MM.1S (cell line): ENCODE data around the gene IDH3A.

ENCODE experiments used
- DNase-seq: peaks from one replicate; pipeline ENCODE4 v3.0.0-alpha.2; 2015
- H2AFZ ChIP-seq: fragments of 300-600 bp; sonication (generic); 2 replicates; pipeline ENCODE4 v1.6.0; 2016; ENCODE audit warnings: antibody characterized with exemption, low read length
- H3F3A ChIP-seq: fragments of 300-600 bp; sonication (generic); 2 replicates; pipeline ENCODE4 v1.6.1; 2016; ENCODE audit warnings: mild to moderate bottlenecking, antibody characterized with exemption, low read length, moderate library complexity, mixed read lengths; ENCODE audit not compliant: insufficient read depth
- H3K27ac ChIP-seq: fragments of 300-600 bp; sonication (generic); 2 replicates; pipeline ENCODE4 v1.5.1; 2016; ENCODE audit warnings: mild to moderate bottlenecking, low read length
- H3K27me3 ChIP-seq: fragments of 300-600 bp; sonication (generic); replicated peaks from 2 replicates; pipeline ENCODE4 v1.6.0; 2016; ENCODE audit warnings: low read length; ENCODE audit not compliant: insufficient read depth
- H3K36me3 ChIP-seq: fragments of 300-600 bp; sonication (generic); replicated peaks from 2 replicates; pipeline ENCODE4 v1.6.1; 2016; ENCODE audit warnings: mild to moderate bottlenecking, low read length, mixed read lengths; ENCODE audit not compliant: insufficient read depth
- H3K4me1 ChIP-seq: fragments of 300-600 bp; sonication (generic); 2 replicates; pipeline ENCODE4 v1.6.1; 2016; ENCODE audit warnings: low read length, mixed read lengths
- H3K4me2 ChIP-seq: fragments of 300-600 bp; sonication (generic); 2 replicates; pipeline ENCODE4 v1.6.0; 2016; ENCODE audit warnings: low read depth, low read length
- H3K4me3 ChIP-seq: fragments of 300-600 bp; sonication (generic); 2 replicates; pipeline ENCODE4 v1.5.1; 2016; ENCODE audit warnings: low read length, mixed read lengths
- H3K79me2 ChIP-seq: fragments of 300-600 bp; sonication (generic); 2 replicates; pipeline ENCODE4 v1.6.1; 2016; ENCODE audit warnings: mixed run types, low read length, mixed read lengths
- H3K9ac ChIP-seq: fragments of 300-600 bp; sonication (generic); 2 replicates; pipeline ENCODE4 v1.6.1; 2016; ENCODE audit warnings: low read length, mixed read lengths
- H3K9me2 ChIP-seq: fragments of 300-600 bp; sonication (generic); replicated peaks from 2 replicates; pipeline ENCODE4 v1.6.1; 2016; ENCODE audit warnings: mild to moderate bottlenecking, low read length, mixed read lengths; ENCODE audit not compliant: insufficient read depth
- H3K9me3 ChIP-seq: fragments of 300-600 bp; sonication (generic); replicated peaks from 2 replicates; pipeline ENCODE4 v1.6.1; 2016; ENCODE audit warnings: mild to moderate bottlenecking, low read length, mixed read lengths; ENCODE audit not compliant: insufficient read depth
- H4K20me1 ChIP-seq: fragments of 300-600 bp; sonication (generic); 2 replicates; pipeline ENCODE4 v1.6.1; 2016; ENCODE audit warnings: mild to moderate bottlenecking, low read length, moderate library complexity, mixed read lengths; ENCODE audit not compliant: insufficient read depth
- CTCF ChIP-seq: fragments of 300-600 bp; sonication (generic); IDR thresholded peaks from 2 replicates; pipeline ENCODE4 v1.5.1; 2016; ENCODE audit warnings: antibody characterized with exemption, low read length, mixed read lengths
- EZH2 ChIP-seq: fragments of 300-600 bp; sonication (generic); optimal IDR thresholded peaks from 2 replicates; pipeline ENCODE3; 2017; ENCODE audit warnings: low read depth, mild to moderate bottlenecking, antibody characterized with exemption, low read length, mixed read lengths
- EZH2phosphoT487 ChIP-seq: fragments of 300-600 bp; sonication (generic); IDR thresholded peaks from 2 replicates; pipeline ENCODE4 v1.6.1; 2018; ENCODE audit warnings: antibody characterized with exemption, low read length

IDH3A gene

GRCh38 chr15:78140292-78140691 is 8.9 kb upstream of the IDH3A start:
- Histone ChIP-seq H3K36me3 (no peaks in the 10 kb centered on the region), H3K4me3 (no peak overlapping the region), H3K9ac (no peak overlapping the region), H3K27me3 (no peaks in the 10 kb centered on the region), H3F3A (no peaks in the 10 kb centered on the region), H4K20me1 (no peaks in the 10 kb centered on the region), H3K9me3 (no peaks in the 10 kb centered on the region), H3K4me2 (no peak overlapping the region), H3K9me2 (no peaks in the 10 kb centered on the region), H2AFZ (no peak overlapping the region), H3K4me1 (no peaks in the 10 kb centered on the region), H3K79me2 (no peaks in the 10 kb centered on the region), H3K27ac (no peak overlapping the region)
- no peak for DNase-seq
- no peak for TF ChIP-seq CTCF
- no peak for TF ChIP-seq EZH2
- TF ChIP-seq EZH2phosphoT487, result no peak

GRCh38 chr15:78142332-78142731 is 6.8 kb upstream of the IDH3A start:
- Histone ChIP-seq H3K4me2 (no peak overlapping the region), H3K4me1 (no peaks in the 10 kb centered on the region), H2AFZ (no peak overlapping the region), H3K9me2 (no peaks in the 10 kb centered on the region), H3K4me3 (no peak overlapping the region), H3F3A (no peaks in the 10 kb centered on the region), H4K20me1 (no peaks in the 10 kb centered on the region), H3K9me3 (no peaks in the 10 kb centered on the region), H3K9ac (no peak overlapping the region), H3K36me3 (no peaks in the 10 kb centered on the region), H3K79me2 (no peaks in the 10 kb centered on the region), H3K27me3 (no peaks in the 10 kb centered on the region), H3K27ac (no peak overlapping the region)
- DNase-seq, result no peak
- no peak for TF ChIP-seq EZH2

GRCh38 chr15:78146425-78147154 is 2.6 kb upstream of the IDH3A start:
- H3K4me1 ChIP-seq, result peaks cover 11% of the 10 kb centered on the region
- no peaks in the 10 kb centered on the region for H3K9me3 ChIP-seq
- H3K27me3 ChIP-seq, result no peaks in the 10 kb centered on the region
- no peak for TF ChIP-seq EZH2
- TF ChIP-seq CTCF, result no peak
- TF ChIP-seq EZH2phosphoT487, result no peak
- 0 out of 2 replicates have a peak, but pooled peaks cover 5% of the 10 kb centered on the region for H3K36me3 ChIP-seq
- DNase-seq, result no peak
- no peak overlapping the region for H2AFZ ChIP-seq
- H3K4me2 ChIP-seq, result no peak overlapping the region
- no peak overlapping the region for H3K9ac ChIP-seq
- no peaks in the 10 kb centered on the region for H4K20me1 ChIP-seq
- H3K27ac ChIP-seq, result no peak overlapping the region
- peaks cover 24% of the 10 kb centered on the region for H3K79me2 ChIP-seq
- no peaks in the 10 kb centered on the region for H3F3A ChIP-seq
- no peak overlapping the region for H3K4me3 ChIP-seq
- no peaks in the 10 kb centered on the region for H3K9me2 ChIP-seq

GRCh38 chr15:78147566-78147965 is 1.6 kb upstream of the IDH3A start:
- Histone ChIP-seq H3K27ac (no peak overlapping the region), H3K36me3 (0 out of 2 replicates have a peak, but pooled peaks cover 5% of the 10 kb centered on the region), H4K20me1 (no peaks in the 10 kb centered on the region), H3K9me2 (no peaks in the 10 kb centered on the region), H3K4me2 (no peak overlapping the region), H3K4me1 (peaks cover 11% of the 10 kb centered on the region), H3K9ac (no peak overlapping the region), H3K9me3 (no peaks in the 10 kb centered on the region), H2AFZ (no peak overlapping the region), H3K27me3 (no peaks in the 10 kb centered on the region), H3K79me2 (peaks cover 31% of the 10 kb centered on the region), H3F3A (no peaks in the 10 kb centered on the region), H3K4me3 (no peak overlapping the region)
- DNase-seq, result no peak
- TF ChIP-seq EZH2 (no peak), EZH2phosphoT487 (no peak), CTCF (no peak)
